GM21786 (cell line): Measurements from ENCODE around the gene INSRR.

Source experiments
- ATAC-seq: cut with Tn5 transposase; IDR thresholded peaks from one replicate; pipeline ENCODE4 v1.9.1; 2021; ENCODE audit not compliant: unreplicated experiment

Gene INSRR

DNA sequence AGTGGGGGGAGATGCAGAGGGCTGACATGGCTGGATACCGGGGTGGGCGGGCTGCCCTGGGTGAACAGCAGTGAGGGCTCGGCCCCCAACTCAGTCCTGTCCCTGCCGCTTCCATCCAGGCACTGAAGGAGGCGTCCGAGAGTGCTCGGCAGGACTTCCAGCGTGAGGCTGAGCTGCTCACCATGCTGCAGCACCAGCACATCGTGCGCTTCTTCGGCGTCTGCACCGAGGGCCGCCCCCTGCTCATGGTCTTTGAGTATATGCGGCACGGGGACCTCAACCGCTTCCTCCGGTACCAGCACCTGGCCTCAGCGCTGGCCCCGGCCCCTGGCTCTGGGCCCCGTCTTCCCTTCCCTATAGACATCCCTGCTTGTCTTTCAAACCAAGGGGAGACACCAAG lies 17.4 kb upstream of the INSRR start:
- ATAC-seq = no peak

GRCh38 chr1:156875341-156875615 lies 16.4 kb upstream of the INSRR start:
- ATAC-seq = no peak

DNA sequence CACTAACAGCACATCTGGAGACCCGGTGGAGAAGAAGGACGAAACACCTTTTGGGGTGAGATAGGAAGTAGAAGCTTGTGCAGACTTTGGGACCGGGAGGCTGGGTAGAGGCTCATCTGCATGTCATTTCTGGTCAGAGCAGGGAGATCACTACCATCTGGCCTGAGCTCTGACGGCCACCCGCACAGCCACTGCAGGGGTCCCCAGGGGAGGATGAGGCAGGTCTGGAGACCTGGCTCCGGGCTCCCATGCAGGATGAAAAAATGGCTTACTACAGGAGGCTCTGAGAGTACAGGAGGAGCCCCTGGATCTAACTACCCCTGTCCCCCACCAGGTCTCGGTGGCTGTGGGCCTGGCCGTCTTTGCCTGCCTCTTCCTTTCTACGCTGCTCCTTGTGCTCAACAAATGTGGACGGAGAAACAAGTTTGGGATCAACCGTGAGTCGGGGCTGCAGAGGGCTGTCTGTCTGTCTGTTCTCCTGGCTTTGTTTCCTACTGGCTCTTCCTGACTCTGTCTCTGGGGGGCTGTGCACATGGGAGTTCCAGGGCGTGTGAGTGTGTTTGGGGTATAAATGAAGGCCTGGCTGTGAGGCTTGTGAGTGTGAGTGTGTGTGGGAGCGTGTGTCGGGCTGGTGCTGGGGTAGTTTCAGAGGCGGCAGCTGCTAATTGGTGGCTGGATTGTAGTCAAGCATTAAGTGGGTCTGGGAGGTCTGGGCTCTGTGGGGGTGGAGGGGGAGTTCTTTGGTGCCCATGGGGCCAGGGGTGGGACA lies 15.8 kb upstream of the INSRR start:
- no peak for ATAC-seq

GRCh38 chr1:156874142-156874541 lies 15.2 kb upstream of the INSRR start:
- ATAC-seq = no peak

DNA sequence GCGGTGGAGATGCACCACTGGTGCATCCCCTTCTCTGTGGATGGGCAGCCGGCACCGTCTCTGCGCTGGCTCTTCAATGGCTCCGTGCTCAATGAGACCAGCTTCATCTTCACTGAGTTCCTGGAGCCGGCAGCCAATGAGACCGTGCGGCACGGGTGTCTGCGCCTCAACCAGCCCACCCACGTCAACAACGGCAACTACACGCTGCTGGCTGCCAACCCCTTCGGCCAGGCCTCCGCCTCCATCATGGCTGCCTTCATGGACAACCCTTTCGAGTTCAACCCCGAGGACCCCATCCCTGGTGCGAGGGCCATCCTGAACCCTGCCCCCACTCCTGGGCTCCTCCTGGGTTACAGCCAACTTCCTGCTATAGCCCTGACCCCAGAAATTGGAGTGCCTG lies 14.7 kb upstream of the INSRR start:
- no peak for ATAC-seq

DNA sequence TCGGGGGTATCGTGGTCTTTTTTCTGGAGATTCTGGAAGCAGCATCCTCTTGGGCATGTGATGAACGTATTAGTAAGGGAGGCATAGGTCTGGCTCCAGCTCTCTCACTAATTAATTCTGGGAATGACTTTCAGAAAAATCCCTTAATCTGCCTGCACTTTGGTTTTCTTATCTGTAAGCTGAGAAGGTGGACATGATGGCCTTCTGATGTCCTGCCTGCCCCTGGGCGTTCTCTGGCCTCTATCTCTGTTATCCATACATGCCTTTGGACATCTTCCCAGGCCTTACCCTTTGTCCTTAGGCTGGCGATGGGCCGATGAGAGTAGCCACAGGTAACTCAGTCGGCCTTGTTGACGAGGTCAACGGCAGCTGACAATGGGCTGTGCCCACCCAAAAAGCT lies 10.5 kb upstream of the INSRR start:
- ATAC-seq = no peak

- no peak for ATAC-seq
These were observed 9.4 kb upstream of the INSRR start for GRCh38 chr1:156868341-156868740.

- ATAC-seq = no peak
These were observed 7.5 kb upstream of the INSRR start for GRCh38 chr1:156866249-156866909.

DNA sequence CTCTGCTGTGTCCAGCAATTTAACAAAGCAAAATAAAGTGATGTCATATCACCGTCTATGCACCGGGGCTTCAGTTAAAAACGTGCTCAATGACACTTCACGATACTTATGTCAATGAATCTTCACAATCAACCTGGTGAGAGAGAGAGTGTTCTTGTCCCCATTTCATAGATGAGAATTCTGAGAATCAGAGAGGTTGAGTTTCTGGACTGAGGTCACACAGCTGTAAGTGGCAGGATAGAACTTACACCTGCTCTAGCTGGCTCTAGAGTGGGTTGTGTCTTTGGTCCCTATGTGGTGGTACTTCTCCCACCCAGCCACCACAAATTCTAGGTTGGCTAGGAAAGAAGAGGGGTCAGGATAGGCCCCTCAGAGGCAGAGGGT lies 6.9 kb upstream of the INSRR start:
- no peak for ATAC-seq

DNA sequence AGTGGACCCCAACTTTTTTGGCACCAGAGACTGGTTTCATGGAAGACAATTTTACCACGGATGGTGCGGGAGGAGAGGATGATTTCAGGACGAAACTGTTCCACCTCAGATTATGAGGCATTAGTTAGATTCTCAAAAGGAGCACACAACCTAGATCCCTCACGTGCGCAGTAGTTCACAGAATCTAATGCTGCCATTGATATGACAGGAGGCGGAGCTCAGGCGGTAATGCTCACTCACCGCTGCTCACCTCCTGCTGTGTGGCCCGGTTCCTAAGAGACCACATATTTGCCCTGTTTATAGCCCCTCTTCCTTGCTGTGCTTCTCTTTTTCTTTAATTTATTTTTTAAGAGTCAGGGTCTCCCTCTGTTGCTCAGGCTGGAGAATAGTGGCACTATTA lies 6.3 kb upstream of the INSRR start:
- no peak for ATAC-seq

DNA sequence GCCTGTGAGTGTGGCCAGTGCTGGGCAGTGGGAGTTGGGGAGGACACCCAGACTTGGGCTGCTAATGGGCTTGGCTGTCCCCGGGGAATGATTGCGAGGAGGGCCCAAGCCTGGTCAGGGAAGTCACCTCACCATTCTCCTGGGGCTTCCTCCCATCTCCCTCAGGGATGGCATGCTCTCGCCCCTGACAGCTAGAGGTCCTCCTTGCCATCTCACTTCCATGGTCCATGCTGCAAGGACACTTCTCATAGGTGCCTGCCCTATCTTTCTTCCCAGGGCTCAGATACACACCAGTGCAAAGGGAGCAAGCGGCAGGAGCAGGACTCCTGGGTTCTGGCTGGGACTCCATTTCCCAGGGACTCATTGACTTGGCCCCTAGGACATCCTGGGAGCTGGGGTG lies 5.9 kb upstream of the INSRR start:
- no peak for ATAC-seq

DNA sequence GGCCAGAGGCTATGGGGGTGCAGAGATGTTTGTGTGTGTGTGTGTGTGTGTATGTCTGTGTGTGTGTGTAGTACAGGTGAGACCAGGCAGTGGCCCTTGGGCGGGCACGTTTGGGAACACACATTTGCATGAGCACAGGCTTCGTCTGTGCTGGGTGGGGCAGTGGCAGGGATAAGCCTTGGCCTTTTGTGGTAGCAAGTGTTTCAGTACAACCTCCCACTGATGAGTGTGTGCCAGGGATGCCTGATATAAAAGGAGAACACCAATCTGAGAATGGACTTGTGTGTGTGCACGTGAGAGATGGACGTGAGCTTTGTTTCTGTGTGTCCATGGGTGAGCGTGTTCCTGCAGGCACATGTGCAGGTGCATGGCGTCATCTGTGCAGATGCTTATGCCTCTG lies 4.7 kb upstream of the INSRR start:
- ATAC-seq = no peak

DNA sequence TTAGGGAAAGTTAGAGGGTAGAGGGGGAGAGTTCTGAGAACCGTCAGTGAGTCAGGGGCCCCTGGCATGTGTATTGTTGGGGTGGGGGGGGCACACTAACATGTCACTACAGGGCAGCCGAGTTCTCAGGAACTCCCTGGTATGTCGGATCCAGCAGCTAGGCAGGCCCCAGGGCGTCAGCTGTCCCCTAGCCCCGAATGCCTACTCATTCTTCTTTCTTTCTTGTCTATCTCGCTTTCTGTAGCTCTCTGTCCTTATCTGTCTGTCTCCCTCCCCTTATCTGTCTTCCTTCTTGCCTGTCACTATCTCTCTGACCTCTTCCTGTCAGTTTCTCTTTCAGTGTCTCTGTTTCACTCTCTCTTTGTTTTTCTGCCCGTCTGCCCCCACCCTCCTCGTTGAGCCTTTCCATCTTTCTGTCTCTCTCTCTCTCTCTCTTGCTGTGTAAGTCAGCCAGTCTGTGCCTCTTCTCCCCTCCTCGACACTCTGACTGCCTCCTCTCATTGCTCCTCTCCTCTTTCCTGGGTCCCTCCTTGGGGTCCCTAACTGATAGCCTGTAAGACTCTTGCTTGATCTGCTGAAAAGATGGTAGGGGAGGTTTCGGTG lies 4.2 kb upstream of the INSRR start:
- no peak for ATAC-seq

GRCh38 chr1:156862584-156862983 lies 3.7 kb upstream of the INSRR start:
- no peak for ATAC-seq

- no peak for ATAC-seq
These were observed 1.9 kb upstream of the INSRR start, which contains the start of gene NTRK1 for GRCh38 chr1:156860628-156861423. TSS of gene NTRK1 (plus strand) at chr1:156860865. CDS start at chr1:156860935, 70 bp downstream.

GRCh38 chr1:156860113-156860627 lies 1.3 kb upstream of the INSRR start:
- ATAC-seq = no peak

- ATAC-seq = no peak
These were observed 701 bp upstream of the INSRR start for GRCh38 chr1:156859523-156860112.

DNA sequence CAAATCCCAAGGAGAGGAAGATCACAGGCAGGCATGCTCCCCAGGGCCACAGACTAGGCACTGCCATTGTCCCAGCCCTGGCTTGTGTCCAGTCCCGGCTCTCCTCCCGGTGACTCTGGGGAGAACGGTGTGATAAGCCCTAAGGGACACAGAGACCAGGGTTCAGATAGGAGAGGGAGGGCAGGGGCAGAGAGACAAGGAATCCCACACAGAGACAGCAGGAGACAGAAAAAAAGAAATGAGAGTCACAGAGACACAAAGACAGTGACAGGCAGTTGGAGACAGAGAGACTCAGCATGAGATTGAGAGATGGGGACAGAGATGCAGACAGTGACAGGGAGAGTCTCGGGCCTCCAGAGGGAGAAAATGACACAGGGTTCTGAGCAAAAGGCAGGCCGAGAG lies 361 bp downstream of the INSRR start:
- ATAC-seq = no peak

DNA sequence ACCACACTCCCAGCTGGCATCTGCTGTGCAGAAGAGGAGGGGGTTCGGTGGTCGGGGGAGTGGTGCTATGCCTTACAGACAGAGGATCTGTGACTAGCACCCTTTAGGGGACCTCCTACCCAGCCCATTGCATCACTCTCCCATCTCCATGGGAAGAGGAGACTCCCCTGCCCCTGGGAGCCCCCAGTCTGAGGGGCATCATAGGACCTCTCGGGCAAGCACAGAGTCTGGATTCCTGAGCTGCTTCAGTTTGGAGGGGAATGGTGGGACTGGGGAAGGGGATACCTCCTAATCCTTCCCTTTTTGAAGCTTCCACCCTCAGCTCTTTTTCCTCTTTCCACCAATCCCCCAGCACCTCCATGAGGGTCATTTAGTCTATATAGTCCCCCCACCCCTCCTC lies 1.4 kb downstream of the INSRR start:
- no peak for ATAC-seq

DNA sequence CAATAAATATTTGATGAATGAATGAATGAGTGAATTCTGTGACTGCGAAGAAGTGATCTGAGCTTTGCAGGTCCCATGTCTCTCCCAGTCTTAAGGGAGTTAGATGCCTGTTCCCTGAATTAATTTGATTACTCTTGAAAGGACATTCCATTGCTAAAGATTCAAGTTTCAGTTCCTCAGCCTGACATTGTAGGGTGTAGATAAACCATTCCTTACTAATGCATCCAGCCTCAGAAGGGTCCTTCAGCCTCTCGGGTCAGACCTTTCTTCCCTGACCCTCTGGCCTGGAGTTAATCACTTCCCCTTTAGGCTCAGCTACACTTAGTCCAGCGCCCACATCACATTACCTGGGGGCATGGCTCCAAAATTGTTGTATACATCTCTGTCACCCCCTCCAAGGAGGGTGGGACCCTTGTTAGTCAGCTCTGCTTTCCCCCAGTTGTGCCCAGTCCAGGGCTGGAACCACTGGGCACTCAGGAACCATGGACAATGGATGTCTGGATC lies 2.6 kb downstream of the INSRR start:
- ATAC-seq = no peak

GRCh38 chr1:156854634-156855033 lies 4.3 kb downstream of the INSRR start:
- no peak for ATAC-seq
